Activated CD8-positive, alpha-beta memory T cell treated with anti-CD3 and anti-CD28 coated beads for 1 hour (primary cell): ENCODE measurements around the gene TSPAN11.

ENCODE experiments used
- DNase-seq, 2 donors: peaks; one replicate each; pipeline ENCODE4 v3.0.0-alpha.2; 2020; ENCODE audit warnings: low read depth in 1 of 2; ENCODE audit errors: extremely low read depth in 1 of 2

The TSPAN11 gene

DNA sequence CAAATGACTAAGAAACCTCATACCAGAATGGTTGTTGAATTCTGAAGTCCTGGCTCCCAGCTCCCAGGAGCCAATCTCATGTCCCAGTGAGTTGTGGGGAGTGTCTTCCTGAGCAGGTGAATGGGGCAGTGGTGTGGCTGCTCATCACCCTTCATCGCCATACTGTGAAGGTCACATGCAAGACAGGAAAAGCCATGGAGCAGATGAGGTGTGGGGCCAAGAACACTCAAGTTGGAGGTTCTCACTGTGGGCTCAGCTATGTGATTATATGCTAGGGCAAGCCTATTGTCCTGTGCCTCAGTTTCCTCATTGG lies 16.6 kb upstream of the TSPAN11 start:
- no peak for DNase-seq

DNA sequence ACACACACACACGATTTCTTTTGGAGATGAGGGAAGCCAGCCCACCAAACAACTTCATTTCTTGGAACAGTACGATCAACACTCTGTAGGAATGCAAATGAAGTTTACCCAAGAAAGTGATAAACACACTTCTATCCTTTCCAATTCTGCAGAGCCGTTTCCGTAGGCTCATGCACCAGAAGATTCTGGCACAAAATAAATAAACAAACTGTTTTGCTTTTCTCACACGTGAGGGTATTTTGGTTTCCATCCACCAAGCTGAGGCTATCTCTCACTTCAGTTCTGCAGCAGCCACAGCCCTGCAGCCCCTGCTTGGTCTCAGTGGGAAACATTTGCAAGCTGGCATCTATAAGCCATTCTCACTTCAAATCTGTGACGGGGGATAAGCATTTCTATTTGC lies 15.3 kb upstream of the TSPAN11 start:
- no peak for DNase-seq

DNA sequence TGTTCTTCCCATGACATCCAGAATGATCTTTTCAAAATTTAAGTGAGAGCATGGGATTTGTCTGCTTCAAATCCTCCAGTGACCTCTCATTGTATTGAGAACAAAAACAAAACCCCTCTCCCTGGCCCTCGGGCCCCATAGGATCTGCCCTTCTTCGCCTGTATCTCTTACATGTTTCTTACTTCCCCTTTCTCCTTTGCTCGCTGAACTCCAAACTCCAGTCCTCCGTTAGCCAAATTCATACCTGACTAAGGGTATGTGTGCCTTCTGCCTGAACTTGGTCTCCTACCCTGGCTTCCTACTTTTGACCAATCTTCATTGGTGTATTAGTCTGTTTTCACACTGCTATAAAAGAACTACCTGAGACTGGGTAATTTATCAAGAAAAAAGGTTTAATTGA lies 13.2 kb upstream of the TSPAN11 start:
- no peak for DNase-seq

DNA sequence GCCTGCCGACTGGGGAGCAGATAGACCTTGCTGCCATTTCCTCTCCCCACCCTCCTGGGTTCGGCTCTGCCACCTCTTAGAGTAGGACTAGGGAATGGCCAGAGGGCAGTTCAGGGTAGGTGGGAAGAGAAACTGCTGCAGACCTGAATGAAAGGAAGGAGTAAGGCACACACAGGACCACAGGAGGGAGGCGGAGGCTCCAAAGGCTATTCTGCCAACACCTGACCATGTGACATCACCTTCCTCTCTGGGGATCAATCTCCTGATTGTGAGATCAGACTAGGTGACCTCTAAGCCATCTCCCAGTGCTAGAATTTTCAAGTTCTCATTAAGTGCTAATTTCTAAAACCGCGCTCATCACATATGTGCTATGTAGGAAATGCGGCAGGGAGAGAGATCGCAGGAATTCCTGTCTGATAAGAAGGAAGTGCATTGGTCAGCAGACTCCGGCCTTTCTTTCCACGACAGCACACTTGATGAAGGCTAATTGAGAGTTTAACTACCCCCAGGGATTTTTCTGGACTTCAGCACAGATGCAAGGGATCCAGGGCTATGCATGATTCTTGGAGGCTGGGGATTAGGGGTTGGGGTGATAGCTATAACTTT lies 11.5 kb upstream of the TSPAN11 start:
- DNase-seq, result no peak

DNA sequence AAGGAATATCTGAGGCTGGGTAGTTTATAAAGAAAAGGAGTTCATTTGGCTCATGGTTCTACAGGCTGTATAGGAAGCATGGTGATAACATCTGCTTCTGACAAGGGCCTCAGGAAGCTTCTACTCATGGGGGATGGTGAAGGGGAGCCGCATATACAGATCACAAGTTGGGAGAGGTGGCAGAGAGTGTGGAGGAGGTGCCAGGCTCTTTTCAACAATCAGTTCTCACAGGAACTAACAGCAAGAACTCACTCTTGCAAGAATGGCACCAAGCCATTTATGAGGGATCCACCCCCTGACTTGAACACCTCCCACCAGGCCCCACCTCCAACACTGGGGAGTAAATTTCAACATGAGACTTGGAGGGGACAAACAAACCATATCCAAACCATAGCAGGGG lies 3.5 kb upstream of the TSPAN11 start:
- no peak for DNase-seq

DNA sequence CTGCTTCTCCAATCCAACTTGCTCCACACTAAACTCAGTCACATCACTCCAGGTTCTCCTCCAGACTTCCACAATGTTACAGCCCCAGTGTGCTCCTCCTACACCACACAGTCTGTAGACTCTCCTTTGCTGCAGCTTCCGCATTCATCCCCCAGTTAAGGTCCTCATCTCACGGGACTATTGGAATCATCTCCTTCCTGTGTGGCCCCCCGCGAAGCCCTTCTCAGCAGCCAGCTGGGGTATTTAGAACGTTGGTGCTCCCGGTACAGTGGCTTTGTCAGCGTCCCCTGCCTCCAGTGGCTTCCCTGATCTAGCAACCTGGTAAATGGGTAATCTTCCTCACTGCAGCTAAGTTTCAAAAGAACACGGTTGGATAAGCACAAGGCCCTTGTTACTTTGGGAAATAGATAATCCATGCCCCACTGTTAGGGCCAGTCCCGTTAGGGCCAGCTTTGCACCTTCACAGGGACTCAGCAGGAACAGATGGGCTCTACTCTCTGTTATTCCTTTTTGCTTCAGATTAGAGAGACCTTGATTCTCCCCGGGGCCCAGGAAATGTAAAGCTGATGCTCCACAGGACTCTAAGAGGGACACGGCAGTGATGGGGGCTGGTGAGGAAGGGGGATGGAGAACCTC lies 823 bp upstream of the TSPAN11 start:
- DNase-seq, result no peak

DNA sequence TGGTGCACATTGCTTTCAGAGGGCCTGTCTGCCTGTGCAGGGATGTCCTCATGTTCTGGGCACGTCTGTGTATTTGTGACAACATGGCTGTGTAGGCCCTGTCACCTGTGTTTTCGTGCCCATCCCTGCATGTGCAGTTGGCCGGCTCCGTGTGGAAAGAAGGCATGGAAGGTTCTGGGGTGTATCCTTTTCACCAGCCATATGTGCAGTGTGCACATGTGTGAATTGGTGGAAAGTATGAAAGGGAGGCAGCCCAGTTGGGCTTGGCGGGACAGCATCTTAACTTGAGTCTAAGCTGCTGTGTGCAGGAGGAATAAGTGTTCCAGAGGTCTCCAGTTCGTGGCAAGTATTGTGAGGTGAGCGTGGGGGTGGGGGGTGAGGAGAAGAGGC lies 669 bp downstream of the TSPAN11 start:
- no peak for DNase-seq

DNA sequence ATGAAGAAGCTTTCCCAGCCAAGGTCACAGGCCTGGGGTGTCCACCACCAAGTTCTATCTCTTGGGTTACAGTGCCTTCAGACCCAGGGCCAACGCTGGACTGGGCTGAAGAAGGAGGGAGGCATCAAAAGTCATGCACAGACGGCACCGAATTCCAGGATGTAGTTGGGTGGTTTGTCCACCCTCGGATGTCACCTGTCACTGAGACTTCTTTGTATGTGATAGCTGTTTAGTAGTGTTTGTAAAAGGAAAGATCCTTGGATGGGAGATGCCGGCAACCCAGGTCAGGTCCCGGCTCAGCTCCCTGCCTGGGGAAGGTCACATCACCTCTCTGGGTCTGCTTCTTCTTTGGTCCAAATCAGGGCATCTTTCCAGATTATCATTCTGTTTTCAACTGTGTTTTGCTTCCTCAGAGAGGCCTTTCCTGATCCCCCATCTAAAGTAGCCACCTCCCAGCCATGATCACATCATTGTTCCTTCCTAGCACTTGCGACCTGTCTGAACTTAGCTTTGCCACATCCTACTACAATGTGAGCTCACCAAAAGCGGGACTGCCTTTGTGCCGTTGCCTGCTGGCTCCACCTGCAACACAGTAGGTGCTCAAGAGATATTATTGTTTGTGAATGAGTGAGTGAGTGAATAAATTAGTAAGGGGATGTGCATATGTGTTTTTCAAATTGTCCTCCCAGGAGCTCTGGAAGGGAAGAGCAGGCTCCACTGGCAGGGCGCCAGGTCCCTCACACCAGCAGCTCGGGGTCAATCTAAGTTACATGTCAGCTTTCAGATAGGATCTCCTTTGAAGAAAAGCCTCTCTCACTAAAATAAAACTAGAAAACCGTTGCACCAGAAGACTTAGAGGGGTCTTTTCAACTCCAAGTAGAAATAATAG lies 2.1 kb downstream of the TSPAN11 start:
- DNase-seq, result no peak

DNA sequence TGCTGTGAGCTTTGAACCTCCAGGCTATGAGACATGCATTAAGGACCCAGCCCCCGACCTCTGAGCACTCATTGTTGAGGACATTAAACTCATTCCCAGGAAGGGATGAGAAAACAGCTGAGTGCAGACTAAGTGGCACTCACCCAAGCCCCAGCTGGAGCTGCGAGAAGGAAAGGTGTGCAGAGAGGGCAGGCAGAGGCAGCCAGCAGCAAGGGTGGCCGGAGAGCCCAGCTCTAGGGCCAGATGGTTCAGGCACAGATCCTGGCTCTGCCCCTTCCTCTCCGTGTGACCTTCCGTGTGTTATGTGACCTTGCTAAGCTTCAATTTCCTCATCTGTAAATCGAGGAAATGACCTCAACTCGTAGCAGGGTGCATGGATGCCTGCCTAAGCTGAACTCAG lies 3.7 kb downstream of the TSPAN11 start:
- DNase-seq, result no peak

DNA sequence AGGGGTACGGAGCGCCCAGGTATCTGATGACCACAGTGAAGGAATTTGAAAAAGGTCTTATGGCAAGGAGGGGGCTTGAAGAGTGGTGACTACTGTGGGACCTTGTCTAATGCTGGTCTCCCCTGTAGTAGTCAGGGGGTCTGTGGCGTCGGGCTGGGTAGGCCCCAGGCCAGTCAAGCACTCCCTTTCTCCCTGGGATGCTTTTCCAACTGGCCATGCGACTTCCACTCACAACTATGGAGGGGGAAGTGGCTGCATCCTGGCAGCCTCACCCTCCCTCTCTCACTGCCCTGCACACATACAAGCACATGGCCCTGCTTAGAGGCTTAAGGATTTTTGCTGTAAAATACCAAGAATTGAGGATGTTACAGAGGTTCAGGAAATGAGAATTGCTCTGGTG lies 4.1 kb downstream of the TSPAN11 start:
- DNase-seq, result no peak

DNA sequence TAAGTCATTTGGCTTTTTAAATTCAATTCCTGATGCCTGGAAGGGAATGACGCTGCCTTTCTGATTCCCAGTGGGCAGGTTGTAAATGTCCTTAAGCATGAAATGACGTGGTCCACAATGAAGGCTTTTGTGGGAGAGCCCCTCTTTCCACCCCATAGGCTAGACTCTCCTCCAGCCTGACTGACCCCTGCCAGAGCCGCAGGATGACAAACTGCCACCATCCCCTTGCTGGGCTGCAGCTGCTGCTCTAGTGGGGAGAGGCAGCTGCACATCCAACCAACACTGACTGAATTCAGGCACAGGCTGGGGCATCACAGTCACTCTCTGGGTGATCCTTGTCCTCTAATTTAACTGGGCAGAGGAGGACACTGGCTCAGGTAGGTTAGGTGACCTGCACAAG lies 6.3 kb downstream of the TSPAN11 start:
- DNase-seq, result no peak

DNA sequence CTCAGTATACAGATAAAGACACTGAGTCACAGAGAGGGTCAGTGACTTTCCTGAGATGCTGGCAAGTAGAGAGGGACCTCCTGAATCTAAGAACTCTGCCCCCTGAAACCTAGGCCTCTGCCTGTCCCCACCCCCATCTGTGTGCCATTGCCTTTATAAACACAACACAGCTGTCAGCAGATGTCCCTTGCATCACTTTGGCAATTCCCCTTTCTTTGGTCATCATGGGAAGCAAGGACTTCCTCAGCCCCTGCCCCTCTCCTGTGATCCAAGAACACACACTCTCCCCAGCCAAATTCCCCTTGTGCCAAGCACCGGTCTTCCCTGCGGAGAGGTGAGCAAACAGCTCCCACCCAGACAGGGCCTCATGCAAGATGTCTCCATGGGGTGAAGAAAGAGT lies 8.3 kb downstream of the TSPAN11 start:
- no peak for DNase-seq

DNA sequence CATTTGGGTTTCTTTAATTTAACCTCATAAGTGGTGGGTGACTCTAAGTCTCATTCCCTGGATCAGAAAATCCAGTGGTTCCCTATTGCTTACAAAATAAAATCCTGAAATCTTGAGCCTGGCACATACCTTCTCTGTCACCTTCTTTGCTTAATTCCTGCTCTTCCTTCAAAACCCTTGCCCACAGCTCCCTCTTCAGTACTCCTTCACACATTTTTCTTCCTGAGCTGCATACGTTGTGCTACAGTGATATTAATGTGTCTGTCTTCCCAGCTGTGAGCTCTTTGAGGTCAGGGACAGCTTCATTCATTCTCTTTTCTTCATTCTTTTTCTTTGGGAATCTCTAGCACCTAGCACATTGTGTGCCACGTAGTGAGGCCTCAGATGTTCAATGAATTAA lies 9.5 kb downstream of the TSPAN11 start:
- DNase-seq, result no peak

DNA sequence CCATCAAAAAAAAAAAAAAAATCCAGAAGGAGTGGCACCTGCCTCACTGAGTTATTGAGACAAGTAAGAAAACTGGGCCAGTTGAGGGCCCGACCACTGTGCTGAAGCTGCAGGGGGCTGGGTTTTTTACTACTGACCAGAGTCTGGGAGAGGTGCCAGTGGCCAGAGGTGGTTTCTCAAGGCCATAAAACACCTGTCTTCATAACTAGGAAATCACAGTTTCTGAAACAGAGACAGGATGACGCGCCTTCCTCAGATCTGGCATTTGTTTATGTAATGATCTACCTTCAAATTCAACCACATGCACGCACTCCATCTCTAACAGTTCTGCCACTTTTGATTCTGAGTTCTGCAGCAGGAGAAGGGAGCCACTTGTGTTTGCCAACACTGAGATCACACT lies 12.7 kb downstream of the TSPAN11 start:
- no peak for DNase-seq

DNA sequence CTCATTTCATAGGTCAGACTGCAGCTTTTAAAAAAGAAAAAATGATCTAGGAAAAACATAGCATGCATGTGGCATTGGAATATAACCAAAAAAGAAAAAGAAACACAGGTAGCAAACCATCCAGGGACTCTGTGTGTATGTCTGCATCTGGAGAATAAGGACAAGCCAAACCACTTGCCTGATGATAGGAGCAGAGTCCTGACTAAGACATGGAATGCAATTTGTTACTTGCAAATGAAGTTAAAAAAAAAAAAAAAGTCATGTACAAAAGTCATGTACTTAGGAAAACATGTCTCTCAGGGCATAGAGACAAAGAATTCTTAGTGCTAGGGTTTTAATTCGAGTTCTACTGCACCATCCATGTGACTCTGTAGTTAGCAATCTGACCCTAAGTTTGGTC lies 15.9 kb downstream of the TSPAN11 start:
- DNase-seq, result no peak

DNA sequence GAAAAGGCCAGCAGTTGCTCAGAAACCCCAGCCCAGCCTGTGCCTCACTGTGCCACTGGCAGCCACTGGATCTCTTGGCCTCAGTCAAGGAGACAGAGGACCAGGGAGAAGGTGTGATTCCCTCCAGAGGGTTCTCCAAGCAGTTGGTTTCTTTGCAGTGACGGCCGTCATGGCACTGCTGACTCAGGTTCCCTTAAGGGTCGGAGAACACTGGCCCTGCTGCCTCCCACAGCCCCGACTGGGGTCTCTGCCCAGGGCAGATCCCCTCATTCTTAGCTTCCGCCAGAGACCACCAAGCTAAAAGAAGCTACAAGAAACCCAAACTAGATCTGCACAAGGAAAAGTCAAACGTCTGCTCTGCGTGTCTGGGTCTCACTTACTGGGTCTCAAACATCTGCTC lies 16.4 kb downstream of the TSPAN11 start:
- no peak for DNase-seq

DNA sequence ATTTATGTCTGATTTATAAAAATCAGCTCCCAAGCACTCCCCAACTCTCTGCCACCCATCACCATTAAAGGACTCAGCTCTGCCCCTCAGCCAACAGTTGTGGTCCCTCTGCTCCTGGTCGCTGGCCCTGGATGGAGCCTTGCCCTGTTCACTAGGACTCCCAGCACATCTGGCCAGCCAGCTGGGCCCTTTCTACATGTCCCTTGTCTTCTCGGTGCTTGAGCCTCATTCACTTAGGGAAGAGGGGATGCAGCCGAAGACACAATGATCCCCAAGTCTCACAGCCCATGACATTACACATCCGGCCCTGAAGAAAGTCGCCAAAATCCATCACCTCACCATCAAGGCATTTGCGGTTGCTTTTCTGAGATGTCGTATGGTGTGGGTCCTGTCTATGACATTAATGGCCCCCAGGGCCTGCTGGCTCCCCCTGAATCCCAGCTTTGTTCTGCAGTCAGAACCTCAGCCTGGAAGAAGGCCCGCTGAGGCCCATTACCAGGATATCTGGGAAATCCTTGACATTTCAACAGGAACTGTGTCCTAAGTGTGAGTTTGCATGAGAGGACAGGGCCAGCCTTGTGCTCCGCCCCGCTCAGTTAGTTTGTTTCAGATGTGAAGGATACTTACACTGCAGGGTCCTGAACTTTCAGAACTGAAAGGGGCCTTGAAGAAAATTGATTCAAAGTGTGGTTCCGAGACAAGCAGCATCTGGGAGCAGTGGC lies 19.1 kb downstream of the TSPAN11 start:
- no peak for DNase-seq

DNA sequence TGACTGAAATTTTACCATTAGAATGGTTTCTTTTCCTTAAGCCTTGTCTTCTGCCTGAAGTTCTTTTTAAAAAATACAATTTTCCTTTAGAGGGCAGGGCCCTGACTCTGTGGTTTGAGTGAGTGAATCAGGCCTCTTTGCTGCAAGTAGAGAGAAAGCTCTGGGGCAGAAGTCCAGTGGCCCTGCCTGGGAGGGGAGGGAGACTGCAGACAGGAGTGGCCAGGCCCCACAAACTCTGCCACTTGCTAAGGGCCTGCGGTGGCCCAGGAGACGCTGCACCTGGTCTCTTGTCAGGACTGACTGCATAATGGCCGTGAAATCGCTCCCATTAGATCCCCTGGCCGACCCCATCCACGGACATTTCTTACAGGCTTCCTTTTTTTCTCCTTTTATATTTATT lies 25.5 kb downstream of the TSPAN11 start:
- DNase-seq, result no peak

DNA sequence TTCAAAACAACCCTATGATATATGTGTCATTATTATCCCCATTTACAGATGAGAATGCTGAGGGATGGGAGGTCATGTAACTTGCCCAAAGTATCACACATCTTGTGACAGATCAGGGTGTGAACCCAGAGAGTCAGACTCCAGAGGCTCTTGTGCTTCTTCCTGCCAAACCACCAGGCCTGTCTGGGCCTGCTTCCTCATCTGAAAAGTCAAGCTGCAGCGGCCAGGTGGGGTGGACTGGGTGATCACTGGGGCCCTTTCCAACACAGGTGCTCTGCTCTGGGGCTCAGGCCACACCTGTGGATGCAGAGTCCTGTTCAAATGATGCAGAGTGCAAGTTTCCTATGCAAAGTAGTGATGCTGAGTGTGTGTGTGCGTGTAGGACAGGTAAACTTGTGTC lies 26.7 kb downstream of the TSPAN11 start:
- no peak for DNase-seq

DNA sequence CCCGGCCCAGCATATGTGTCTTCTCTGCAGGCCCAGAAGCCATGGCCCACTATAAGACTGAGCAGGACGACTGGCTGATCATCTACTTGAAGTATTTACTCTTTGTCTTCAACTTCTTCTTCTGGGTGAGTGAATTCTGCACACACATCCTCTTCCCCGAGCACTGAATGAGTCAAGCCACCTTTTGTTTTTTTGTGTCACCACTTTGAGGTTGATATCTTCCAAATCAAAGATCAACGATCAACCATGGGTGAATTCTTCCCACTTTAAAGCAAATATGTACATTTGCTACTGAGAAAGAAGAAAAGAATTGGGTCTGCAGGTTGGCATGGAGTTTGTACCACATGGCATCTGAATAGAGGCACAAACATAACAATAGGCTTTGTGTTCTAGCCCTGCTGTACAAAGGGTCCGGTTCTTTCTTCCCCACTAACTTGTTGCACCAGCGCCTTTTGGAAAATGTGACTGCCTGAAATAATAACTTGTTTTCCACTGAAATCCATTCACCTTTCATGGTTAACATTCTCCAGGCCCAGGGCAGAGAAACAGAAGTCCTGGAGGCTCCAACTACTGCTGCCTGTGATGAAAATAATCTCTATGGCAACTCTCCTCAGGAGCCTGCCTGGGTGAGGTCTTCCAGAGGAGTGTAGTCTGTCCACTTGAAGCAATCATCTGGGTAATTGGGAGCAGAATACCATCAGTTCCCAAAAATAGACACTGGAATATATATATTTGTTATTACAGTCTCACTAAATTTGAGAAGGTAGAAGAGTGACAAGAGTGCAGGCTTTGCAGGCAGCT lies 27.6 kb downstream of the TSPAN11 start:
- no peak for DNase-seq

DNA sequence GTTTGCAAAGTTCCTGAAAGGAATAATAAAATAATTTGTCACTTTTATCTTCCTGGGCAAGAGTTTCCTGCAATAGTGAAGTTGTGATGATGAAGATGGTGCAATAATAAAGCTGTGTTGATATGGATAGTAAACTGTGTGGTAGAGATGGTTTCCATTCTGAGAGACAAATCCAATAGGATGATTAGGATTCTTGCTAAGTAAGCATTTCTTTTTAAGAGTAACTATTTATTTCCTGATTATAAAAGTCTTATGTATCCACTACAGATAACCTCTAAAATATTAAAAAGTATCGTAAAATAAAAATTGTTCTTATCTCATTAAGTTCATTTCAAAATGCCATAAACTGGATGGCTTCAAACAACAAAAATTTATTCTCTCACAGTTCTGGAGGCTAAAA lies 28.7 kb downstream of the TSPAN11 start:
- no peak for DNase-seq
